Activated naive CD8-positive, alpha-beta T cell treated with anti-CD3 and anti-CD28 coated beads, Interleukin-2, amount 50 U/mL, for 24 hours (primary cell): ENCODE results near the gene TAF13.
"Not testable (repeated sequence)": the region's sequence is repeated elsewhere in the genome, so short reads cannot be mapped to it uniquely, and the experiment has no call there.

ENCODE experiments used
- ATAC-seq: fragments of 150-1000 bp; cut with Tn5 transposase; one replicate; pipeline ENCODE4 v1.10.0; 2021
- DNase-seq: peaks from one replicate; pipeline ENCODE4 v3.0.0; 2021
- H3K27ac Mint-ChIP-seq: one replicate; pipeline ENCODE4 v1.8.0; 2021; ENCODE audit warnings: mild to moderate bottlenecking, mixed read lengths
- H3K27me3 Mint-ChIP-seq: one replicate; pipeline ENCODE4 v1.8.0; 2021; ENCODE audit warnings: mixed read lengths
- H3K36me3 Mint-ChIP-seq: one replicate; pipeline ENCODE4 v1.8.0; 2021; ENCODE audit warnings: low read depth, mixed read lengths
- H3K4me1 Mint-ChIP-seq: one replicate; pipeline ENCODE4 v1.8.0; 2021; ENCODE audit warnings: mixed read lengths
- H3K4me3 Mint-ChIP-seq: one replicate; pipeline ENCODE4 v1.8.0; 2021; ENCODE audit warnings: mild to moderate bottlenecking, moderate library complexity, mixed read lengths
- H3K9me3 Mint-ChIP-seq: one replicate; pipeline ENCODE4 v1.8.0; 2021; ENCODE audit warnings: mixed read lengths

The TAF13 gene

DNA sequence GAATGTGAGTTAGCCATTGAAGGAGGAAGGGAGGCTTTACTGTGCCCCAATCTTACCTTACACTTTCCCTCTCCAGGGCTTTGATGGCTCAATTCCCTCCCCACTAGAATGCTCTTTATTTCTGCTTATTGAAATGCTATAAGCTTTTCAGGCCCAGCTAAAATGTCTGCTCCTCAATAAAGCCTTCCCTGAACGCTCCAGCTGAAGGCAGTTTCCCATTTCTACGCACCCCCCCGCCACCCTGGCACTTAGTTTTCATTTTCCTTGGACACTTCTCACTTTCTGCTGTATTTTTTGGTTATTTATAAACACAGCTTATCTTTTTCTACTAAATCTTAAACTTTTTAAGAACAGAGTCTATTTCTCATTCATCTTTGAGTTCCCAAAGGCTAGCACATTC, 7.7 kb upstream of the TAF13 start:
- Mint-ChIP-seq H3K27me3 (no peaks in the 10 kb centered on the region), H3K4me3 (no peak overlapping the region), H3K9me3 (no peaks in the 10 kb centered on the region), H3K27ac (no peak overlapping the region), H3K4me1 (peaks cover 2% of the 10 kb centered on the region), H3K36me3 (no peaks in the 10 kb centered on the region)
- DNase-seq (no peak), ATAC-seq (no peak)

DNA sequence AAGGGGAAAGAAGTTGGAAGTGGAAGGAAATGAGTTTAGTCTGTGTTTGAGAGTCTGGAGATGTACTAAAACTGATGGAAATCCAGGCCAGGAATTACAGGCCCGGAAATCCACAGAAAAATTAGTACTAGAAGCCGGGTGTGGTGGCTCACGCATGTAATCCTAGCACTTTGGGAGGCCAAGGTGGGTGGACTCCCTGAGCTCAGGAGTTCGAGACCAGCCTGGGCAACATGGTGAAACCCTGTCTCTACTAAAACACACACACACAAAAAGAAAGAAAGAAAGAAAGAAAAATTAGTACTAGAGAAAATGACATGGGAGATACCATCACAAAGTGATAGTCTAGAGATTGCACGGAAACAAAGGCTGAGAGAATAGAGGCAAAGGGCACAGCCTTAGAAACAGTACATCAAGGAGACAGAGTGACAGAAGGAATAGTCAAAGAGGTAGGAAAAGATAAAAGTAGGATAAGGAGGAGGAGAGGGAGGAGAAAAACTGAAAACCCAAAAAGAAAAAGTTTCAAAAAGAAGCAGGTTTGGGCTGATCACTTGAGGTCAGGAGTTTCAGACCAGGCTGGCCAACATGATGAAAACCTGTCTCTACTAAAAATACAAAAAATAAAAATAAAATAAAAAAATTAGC, 4.8 kb upstream of the TAF13 start:
- no peak overlapping the region for H3K4me3 Mint-ChIP-seq
- no peak overlapping the region for H3K27ac Mint-ChIP-seq
- peaks cover 4% of the 10 kb centered on the region for H3K36me3 Mint-ChIP-seq
- peaks cover 8% of the 10 kb centered on the region for H3K4me1 Mint-ChIP-seq
- no peaks in the 10 kb centered on the region for H3K9me3 Mint-ChIP-seq
- H3K27me3 Mint-ChIP-seq = no peaks in the 10 kb centered on the region
- no peak for ATAC-seq
- DNase-seq = no peak

DNA sequence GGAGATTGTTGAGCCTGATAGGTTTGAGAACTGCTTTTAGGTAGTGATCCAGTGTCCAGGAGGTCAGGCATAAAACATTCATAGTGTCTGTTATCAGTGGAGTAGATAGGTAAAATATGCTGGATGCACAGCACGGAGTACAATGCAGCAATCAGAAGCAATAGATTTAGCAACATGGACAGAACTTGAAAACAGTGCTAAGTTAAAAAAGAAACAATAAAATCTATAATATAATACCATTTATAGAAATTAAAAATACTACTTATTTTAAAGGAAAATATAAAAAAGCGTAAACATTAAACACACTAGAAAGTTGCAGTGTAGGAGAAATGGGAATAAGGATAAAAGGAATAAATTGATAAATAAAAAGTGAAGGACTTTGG, 3.4 kb upstream of the TAF13 start:
- no peaks in the 10 kb centered on the region for H3K27me3 Mint-ChIP-seq

DNA sequence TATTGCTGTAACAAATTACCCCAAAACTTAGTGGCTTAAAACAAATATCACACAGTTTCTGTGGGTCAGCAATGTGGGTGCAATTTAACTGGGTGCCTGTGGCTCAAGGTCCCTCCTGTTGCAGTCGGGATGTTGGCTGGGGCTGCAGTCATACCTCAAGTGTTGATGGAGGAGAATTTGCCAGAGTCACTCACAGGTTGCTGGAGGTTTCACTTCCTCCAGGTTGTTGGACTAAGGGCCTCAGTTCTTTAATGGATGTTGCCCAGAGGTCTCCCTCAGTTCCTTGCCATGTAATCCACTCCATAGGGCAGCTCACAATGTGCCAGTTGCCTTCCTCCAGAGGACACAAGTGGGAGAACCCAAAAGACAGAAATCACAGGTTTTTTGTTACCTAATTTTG, 2.5 kb upstream of the TAF13 start:
- DNase-seq (no peak), ATAC-seq (no peak)
- no peaks in the 10 kb centered on the region for H3K27me3 Mint-ChIP-seq
- peaks cover 5% of the 10 kb centered on the region for H3K36me3 Mint-ChIP-seq
- H3K9me3 Mint-ChIP-seq = no peaks in the 10 kb centered on the region
- no peak overlapping the region for H3K4me3 Mint-ChIP-seq
- no peak overlapping the region for H3K27ac Mint-ChIP-seq
- peaks cover 16% of the 10 kb centered on the region for H3K4me1 Mint-ChIP-seq

More for the DNA sequence above, 3.4 kb upstream of the TAF13 start:
- H3K27ac Mint-ChIP-seq = no peak overlapping the region
- no peaks in the 10 kb centered on the region for H3K9me3 Mint-ChIP-seq
- H3K4me3 Mint-ChIP-seq = no peak overlapping the region
- peaks cover 14% of the 10 kb centered on the region for H3K4me1 Mint-ChIP-seq
- H3K36me3 Mint-ChIP-seq = peaks cover 5% of the 10 kb centered on the region
- ATAC-seq (no peak), DNase-seq (no peak)

DNA sequence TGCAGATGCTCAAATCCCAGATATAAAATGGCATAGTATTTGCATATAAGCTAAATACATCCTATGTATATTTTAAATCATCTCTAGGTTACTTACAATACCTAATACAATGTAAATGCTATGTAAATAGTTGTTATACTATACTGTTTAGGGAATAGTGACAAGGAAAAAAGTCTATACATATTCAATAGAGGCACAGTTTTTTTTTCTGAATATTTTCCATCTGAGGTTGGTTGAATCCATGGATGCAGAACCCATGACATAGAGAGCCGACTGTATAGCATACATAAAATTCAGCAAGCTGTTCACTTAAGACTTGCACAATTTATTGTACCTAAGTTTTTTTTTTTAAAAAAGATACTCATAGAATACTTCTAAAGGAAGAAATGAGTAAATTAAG, 6.5 kb downstream of the TAF13 start:
- Mint-ChIP-seq H3K4me3 (no peak overlapping the region), H3K9me3 (no peaks in the 10 kb centered on the region), H3K4me1 (peaks cover 5% of the 10 kb centered on the region), H3K27me3 (no peaks in the 10 kb centered on the region), H3K36me3 (peaks cover 24% of the 10 kb centered on the region), H3K27ac (no peak overlapping the region)
- ATAC-seq (no peak), DNase-seq (no peak)

GRCh38 chr1:109067883-109068282, 7.9 kb downstream of the TAF13 start:
- Mint-ChIP-seq H3K4me1 (peaks cover 2% of the 10 kb centered on the region), H3K27me3 (no peaks in the 10 kb centered on the region), H3K4me3 (no peak overlapping the region), H3K9me3 (no peaks in the 10 kb centered on the region), H3K36me3 (peaks cover 26% of the 10 kb centered on the region), H3K27ac (no peak overlapping the region)
- ATAC-seq = no peak
- DNase-seq = no peak

DNA sequence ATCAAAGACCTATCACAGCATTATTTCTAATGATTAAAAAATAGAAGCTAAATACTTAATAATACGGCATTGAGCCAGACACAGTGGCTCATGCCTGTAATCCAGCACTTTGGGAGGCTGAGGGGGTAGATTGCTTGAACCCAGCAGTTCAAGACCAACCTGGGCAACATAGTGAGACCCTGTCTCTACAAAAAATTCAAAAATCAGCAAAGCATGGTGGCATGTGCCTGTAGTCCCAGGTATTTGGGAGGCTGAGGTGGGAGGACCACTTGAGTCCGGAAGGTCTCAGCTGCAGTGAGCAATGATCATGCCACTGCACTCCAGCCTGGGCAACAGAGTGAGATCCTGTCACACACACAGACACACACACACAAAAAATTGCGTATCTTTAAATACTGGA, 10.7 kb downstream of the TAF13 start:
- no peak overlapping the region for H3K4me3 Mint-ChIP-seq
- no peaks in the 10 kb centered on the region for H3K27me3 Mint-ChIP-seq
- H3K27ac Mint-ChIP-seq = no peak overlapping the region
- DNase-seq (no peak), ATAC-seq (no peak)
- no peaks in the 10 kb centered on the region for H3K9me3 Mint-ChIP-seq
- no peaks in the 10 kb centered on the region for H3K4me1 Mint-ChIP-seq
- H3K36me3 Mint-ChIP-seq = peaks cover 28% of the 10 kb centered on the region

GRCh38 chr1:109061183-109061582, 14.6 kb downstream of the TAF13 start:
- no peak for ATAC-seq
- Mint-ChIP-seq H3K4me3 (no peak overlapping the region), H3K4me1 (no peaks in the 10 kb centered on the region), H3K36me3 (peaks cover 15% of the 10 kb centered on the region), H3K27ac (no peak overlapping the region), H3K9me3 (no peaks in the 10 kb centered on the region), H3K27me3 (no peaks in the 10 kb centered on the region)
- DNase-seq = no peak

GRCh38 chr1:109060707-109061106, 15.1 kb downstream of the TAF13 start:
- no peaks in the 10 kb centered on the region for H3K4me1 Mint-ChIP-seq
- H3K36me3 Mint-ChIP-seq = peaks cover 15% of the 10 kb centered on the region
- no peaks in the 10 kb centered on the region for H3K9me3 Mint-ChIP-seq
- H3K27me3 Mint-ChIP-seq = no peaks in the 10 kb centered on the region
- H3K4me3 Mint-ChIP-seq = no peak overlapping the region
- DNase-seq = no peak
- no peak for ATAC-seq
- H3K27ac Mint-ChIP-seq = no peak overlapping the region

GRCh38 chr1:109059026-109059425, 16.8 kb downstream of the TAF13 start:
- DNase-seq (no peak), ATAC-seq (no peak)
- H3K27ac Mint-ChIP-seq = no peak overlapping the region
- H3K27me3 Mint-ChIP-seq = no peaks in the 10 kb centered on the region
- H3K4me3 Mint-ChIP-seq = no peak overlapping the region
- no peaks in the 10 kb centered on the region for H3K9me3 Mint-ChIP-seq
- H3K4me1 Mint-ChIP-seq = no peaks in the 10 kb centered on the region
- peaks cover 5% of the 10 kb centered on the region for H3K36me3 Mint-ChIP-seq

DNA sequence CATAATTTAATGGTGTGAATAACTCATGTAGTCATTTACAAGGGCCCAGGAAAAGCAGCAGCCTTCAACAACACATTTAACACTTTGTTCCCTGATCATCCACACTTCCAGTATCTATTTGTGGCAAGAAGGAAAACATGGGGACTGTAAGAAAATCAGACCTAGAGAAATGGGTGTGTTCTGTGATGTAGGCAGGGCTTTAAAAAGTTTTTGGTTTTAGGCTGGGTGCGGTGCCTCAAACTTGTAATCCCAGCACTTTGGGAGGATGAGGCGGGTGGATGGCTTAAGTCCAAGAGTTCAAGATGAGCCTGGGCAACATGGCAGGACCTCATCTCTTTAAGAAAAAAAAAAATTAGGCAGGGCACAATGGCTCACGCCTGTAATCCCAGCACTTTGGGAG, 19.7 kb downstream of the TAF13 start:
- no peaks in the 10 kb centered on the region for H3K27me3 Mint-ChIP-seq
- H3K4me1 Mint-ChIP-seq = no peaks in the 10 kb centered on the region
- no peak overlapping the region for H3K27ac Mint-ChIP-seq
- ATAC-seq = no peak
- no peak overlapping the region for H3K4me3 Mint-ChIP-seq
- H3K9me3 Mint-ChIP-seq = no peaks in the 10 kb centered on the region
- DNase-seq = no peak
- no peaks in the 10 kb centered on the region for H3K36me3 Mint-ChIP-seq

DNA sequence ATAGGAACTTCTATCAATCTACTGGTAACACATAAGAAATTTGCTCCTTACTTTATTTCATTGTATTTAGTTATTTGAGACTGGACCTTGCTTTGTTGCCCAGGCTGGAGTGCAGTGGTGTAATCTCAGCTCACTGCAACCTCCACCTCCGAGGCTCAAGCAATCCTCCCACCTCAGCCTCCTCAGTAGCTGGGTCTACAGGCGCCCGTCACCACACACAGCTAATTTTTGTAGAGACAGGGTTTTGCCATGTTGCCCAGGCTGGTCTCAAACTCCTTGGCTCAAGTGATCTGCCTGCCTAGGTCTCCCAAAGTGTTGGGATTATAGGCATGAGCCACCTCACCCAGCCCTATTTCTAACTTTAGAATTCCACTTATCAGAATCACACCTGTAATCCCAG, 23.7 kb downstream of the TAF13 start:
- not testable (repeated sequence) for H3K27me3 Mint-ChIP-seq, H3K4me3 Mint-ChIP-seq, DNase-seq, H3K36me3 Mint-ChIP-seq, H3K9me3 Mint-ChIP-seq, ATAC-seq, H3K27ac Mint-ChIP-seq, H3K4me1 Mint-ChIP-seq

DNA sequence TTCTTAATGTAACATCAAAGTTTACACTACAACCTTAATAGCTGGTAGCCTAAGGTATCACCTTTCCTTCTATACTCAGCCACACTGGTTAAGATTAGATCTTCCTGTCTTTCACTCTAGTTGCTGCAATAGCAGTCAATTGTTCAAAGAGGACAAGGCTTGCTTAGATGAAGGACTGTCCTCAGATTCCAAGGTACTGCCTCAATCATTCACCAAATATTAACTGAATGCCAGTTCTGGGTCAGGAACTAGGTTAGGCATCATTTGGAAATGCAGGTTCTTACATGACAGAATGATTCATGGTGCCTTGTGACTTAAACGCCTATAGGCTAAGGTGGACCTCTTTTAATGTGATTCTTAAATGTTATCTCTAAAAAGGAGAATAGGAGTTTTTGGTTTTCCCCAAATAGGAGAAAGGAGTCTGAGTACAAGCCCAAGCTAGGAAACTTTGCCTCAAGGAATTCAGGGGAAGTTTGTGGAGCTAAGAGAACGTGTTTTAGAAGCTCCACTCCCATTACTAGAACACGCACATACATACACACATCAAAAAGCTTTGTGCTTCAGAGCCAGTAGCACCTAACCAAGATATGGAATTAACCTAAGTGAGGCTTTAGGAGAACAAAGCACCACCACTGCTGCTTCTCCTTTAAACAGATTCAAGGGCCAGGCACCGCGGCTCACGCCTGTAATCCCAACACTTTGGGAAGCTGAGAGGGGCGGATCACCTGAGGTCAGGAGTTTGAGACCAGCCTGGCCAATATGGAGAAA, 25.4 kb downstream of the TAF13 start:
- Mint-ChIP-seq H3K36me3 (no peaks in the 10 kb centered on the region), H3K27ac (no peak overlapping the region), H3K4me1 (no peaks in the 10 kb centered on the region), H3K4me3 (no peak overlapping the region), H3K27me3 (no peaks in the 10 kb centered on the region), H3K9me3 (no peaks in the 10 kb centered on the region)
- ATAC-seq (no peak), DNase-seq (no peak)

DNA sequence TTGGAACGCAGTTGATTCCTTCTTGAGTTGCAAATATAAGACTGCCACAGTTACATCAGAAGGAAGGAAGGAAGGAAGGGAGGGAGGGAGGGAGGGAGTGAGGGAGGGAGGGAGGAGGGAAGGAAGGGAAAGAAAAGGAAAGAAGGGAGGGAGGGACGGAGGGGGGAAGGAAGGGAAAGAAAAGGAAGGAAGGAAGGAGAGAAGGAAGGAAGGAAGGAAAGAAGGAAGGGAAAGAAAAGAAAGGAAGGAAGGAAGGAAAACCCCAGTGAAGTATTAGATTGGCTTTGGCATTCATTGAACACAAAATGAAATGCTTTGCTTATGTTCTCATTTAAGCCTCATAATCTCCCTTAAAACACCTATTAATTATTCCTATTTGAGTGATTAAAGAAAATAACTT, 27.5 kb downstream of the TAF13 start:
- Mint-ChIP-seq H3K4me1 (no peaks in the 10 kb centered on the region), H3K27ac (no peak overlapping the region), H3K4me3 (no peak overlapping the region), H3K9me3 (no peaks in the 10 kb centered on the region), H3K36me3 (no peaks in the 10 kb centered on the region), H3K27me3 (no peaks in the 10 kb centered on the region)
- DNase-seq (no peak), ATAC-seq (no peak)

DNA sequence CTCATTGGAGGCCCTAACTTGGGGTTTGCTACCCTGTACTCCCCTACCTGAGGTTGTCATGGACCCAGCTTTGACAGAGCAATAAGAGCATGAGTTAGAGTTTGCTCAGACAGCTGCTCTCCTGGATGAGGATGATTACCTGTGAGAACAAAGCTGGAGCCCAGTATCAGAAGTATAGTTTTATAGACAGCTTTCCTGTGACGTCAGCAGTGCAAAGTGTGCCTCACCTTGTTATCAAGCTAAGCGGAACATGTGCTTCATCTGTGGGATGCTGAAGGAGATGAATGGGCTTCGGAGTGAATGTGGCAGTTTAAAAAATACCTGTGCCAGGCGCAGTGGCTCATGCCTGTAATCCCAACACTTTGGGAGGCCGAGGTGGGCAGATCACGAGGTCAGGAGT, 28.5 kb downstream of the TAF13 start:
- Mint-ChIP-seq H3K9me3 (no peaks in the 10 kb centered on the region), H3K4me3 (no peak overlapping the region), H3K27me3 (no peaks in the 10 kb centered on the region), H3K36me3 (no peaks in the 10 kb centered on the region), H3K4me1 (peaks cover 3% of the 10 kb centered on the region), H3K27ac (no peak overlapping the region)
- ATAC-seq (no peak), DNase-seq (no peak)
